Measurements from ENCODE around the gene ULK4.

- TF ChIP-seq FOSL1 (IDR thresholded peaks at IDR 0.05; ENCODE audit: low read depth) (no peak), POLR2A (IDR thresholded peaks at IDR 0.05; ENCODE audit: borderline replicate concordance, extremely low read depth, insufficient read depth, insufficient read length) (no peak), CTCF (IDR thresholded peaks at IDR 0.05 in 2 of 3, conservative IDR thresholded peaks at IDR 0.05 in 1 of 3; ENCODE audit: borderline replicate concordance in 1 of 3, insufficient read depth in 1 of 3, low read depth in 2 of 3, low read length in 2 of 3) (no peak), POLR2AphosphoS5 (IDR thresholded peaks at IDR 0.05; ENCODE audit: low read depth, low read length) (no peak), YY1 (IDR thresholded peaks at IDR 0.05; ENCODE audit: extremely low read depth, insufficient replicate concordance, low read depth, low read length) (no peak), ZNF274 (IDR thresholded peaks at IDR 0.05; ENCODE audit: low read depth, low read length) (no peak), REST (IDR thresholded peaks at IDR 0.05; ENCODE audit: low read depth) (no peak), EZH2 (IDR thresholded peaks at IDR 0.05) (no peak), EZH2phosphoT487 (IDR thresholded peaks at IDR 0.05; ENCODE audit: borderline replicate concordance) (no peak), CEBPB (IDR thresholded peaks at IDR 0.05; ENCODE audit: low read depth) (no peak)
Measured at GRCh38 chr3:41498847-41499246, 463.1 kb downstream of the ULK4 start.
